ENCODE results near the gene MALRD1. TPM values are rescaled to one million over a fixed set of nuclear protein-coding genes. Genes with fewer than 3 reads are reported as not detected.

MALRD1 gene
- total and polyA plus RNA-seq, 2 of the 8 experiments (the other 6 are each of a cell fraction or from before 2014, with no cell fraction given), result 0.32 to 0.35 TPM

DNA sequence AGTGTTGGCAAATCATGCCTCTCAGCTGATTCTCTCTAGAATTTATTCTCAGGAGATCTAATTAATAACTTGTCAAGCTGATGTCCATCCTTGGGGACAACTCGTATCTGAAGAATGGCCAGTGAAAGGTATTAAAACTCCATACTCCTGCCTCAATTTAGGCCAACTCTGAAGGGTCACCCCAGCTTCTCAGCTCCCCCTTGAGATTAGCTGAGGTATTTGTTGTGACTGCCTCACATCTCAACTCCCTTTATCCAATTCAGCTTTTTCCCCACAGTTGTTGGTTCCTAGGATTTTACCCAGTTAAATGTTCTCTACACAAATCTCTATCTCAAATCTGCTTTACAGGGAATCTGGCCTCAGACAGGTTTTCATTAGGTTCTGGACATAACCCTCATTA lies 182.4 kb downstream of the MALRD1 start (continued):
- TF ChIP-seq CHD7 (IDR thresholded peaks at IDR 0.05; ENCODE audit: insufficient replicate concordance, low read length), result no peak
- no peak for TF ChIP-seq NRF1 (IDR thresholded peaks at IDR 0.05; ENCODE audit: low read depth, low read length)
- no peak for TF ChIP-seq MAX (IDR thresholded peaks at IDR 0.05)
- peak; percentile 70 to 71 for TF ChIP-seq RAD21 (IDR thresholded peaks at IDR 0.05 in 1 of 2, conservative IDR thresholded peaks at IDR 0.05 in 1 of 2; ENCODE audit: low read depth in 2 of 2, low read length in 2 of 2)
- TF ChIP-seq SP1 (IDR thresholded peaks at IDR 0.05; ENCODE audit: low read depth, low read length), result no peak
- TF ChIP-seq KDM4A (IDR thresholded peaks at IDR 0.05; ENCODE audit: low read depth, low read length, severe bottlenecking), result no peak
- TF ChIP-seq, protein P1, sequence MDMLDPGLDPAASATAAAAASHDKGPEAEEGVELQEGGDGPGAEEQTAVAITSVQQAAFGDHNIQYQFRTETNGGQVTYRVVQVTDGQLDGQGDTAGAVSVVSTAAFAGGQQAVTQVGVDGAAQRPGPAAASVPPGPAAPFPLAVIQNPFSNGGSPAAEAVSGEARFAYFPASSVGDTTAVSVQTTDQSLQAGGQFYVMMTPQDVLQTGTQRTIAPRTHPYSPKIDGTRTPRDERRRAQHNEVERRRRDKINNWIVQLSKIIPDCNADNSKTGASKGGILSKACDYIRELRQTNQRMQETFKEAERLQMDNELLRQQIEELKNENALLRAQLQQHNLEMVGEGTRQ (IDR thresholded peaks at IDR 0.05; ENCODE audit: low read length), result no peak
